NCI-H345 treated with DMSO at 0.1 percent for 48 hours (cell line): ENCODE results near the gene ABHD14A.
"Not testable (repeated sequence)": the region's sequence is repeated elsewhere in the genome, so short reads cannot be mapped to it uniquely, and the experiment has no call there.

Experiments used
- DNase-seq: peaks from one replicate; lab custom pipeline; 2025; ENCODE audit not compliant: unreplicated experiment; lab: John Stamatoyannopoulos, UW

The ABHD14A gene

DNA sequence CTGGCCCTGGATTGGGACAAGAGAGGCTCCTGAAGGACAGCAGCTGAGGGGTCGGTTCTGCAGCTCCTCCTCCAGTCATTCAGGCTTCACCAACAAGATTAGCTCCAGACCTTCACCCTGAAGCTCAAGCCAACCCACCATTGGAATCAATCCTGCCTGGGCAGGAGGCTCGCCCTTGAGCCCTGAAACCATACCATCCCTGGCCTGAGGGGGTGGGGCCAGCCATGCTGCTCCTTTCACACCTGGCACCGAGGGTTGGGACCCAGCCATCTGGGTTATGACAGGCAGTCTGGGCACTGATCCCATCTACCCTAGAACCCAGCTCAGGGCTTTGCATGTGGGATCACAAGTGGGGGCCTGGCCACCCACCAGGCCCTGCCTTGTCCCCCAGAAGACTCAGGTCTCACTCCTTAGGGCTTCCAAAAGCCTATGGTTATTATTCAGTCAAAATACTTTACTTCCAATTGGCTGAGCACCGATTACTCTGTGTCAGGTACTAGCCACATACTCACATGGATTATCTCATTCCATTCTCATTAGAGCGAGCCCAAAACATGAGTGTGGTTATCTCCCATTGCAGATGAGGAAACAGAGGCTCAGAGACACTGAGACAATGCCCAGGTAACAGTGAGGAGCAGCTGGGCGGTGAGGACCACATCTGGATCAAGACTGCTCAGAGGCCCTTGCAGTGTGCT, 4.1 kb upstream of the ABHD14A start:
- no peak for DNase-seq

GRCh38 chr3:51971350-51971749, 3.5 kb upstream of the ABHD14A start:
- no peak for DNase-seq

DNA sequence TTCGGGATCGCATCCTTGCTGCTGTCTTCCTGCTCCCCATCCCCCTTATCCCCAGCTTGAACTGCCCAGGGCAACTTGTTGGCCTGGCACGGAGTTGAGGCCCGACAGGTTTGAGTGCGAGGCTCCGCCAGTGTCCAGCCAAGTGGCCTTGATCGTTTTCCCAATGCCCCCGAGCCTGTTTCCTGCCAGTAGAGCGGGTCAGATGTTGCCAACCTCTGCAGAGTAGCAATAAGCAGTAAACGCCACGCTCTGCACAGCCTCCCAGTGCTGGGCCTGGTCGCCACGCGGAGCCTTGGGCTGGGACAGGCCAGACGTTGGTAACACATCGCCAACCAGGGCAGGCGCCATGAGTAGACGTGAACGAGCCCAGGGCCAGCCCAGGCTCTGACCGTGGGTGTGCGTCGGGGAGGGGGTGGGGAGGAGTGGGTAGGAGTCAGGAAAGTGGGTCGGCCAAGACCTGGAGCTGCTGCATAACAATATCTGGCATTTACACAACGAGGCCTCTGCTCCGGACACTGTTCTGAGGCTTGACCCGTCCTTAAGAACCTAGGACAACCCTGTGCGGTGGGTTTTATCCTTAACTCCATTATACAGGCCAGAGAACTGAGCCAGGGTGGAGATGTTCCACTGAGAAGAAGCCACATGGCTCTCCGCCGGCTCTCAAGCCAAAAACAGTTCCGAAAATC, 444 bp upstream of the ABHD14A start:
- DNase-seq = no peak

- DNase-seq = no peak
Observed at GRCh38 chr3:51975852-51976549, 1.1 kb downstream of the ABHD14A start.

DNA sequence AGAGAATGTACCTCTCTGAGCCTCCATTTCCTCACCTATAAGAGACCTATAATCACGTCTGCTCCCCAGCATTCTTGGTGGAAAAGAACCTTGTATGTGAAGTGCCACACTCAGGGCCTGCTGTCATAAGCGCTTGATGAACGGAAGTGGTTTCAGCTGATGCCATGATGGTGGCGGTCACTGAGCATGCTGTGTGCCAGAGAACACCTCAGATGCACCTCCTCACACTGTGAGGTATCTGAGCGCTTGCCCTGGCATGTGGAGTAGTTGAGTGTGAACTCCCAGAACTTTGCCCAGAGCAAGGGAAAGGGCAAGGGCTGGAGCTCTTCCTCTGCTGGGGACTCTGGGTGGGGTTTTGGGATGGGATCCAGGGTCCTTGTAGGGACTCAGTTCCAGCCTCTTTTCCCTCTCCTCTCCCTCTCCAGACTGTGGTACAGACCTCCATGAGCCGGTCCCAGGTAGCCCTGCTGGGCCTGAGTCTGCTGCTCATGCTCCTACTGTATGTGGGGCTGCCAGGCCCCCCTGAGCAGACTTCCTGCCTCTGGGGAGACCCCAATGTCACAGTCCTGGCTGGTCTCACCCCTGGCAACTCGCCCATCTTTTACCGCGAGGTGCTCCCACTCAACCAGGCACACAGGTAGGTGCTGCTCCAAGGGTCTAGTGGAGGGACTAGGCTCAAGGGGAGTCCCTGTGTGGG, 2.7 kb downstream of the ABHD14A start:
- DNase-seq = no peak

- no peak for DNase-seq
Observed at GRCh38 chr3:51978143-51978502, 3.3 kb downstream of the ABHD14A start.

DNA sequence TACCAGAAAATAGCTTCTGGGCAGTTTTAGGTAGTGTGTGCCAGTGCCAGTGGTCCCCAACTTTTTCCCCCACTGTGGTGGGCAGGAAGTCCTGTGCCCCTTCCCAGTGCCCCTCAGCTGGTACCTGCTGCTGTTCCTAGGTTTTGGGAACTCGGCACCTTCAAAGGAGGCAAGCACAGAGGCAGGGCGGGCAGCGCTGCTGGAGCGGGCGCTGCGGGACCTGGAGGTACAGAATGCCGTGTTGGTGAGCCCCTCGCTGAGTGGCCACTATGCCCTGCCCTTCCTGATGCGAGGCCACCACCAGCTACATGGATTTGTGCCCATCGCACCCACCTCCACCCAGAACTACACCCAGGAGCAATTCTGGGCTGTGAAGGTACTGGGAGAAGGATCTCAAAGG, 5.4 kb downstream of the ABHD14A start:
- no peak for DNase-seq

GRCh38 chr3:51982352-51982837, 7.5 kb downstream of the ABHD14A start:
- DNase-seq = no peak

GRCh38 chr3:51982838-51983577, 8.1 kb downstream of the ABHD14A start, which contains the start of gene ACY1:
Gene ACY1 (plus strand): TSS chr3:51983535. CDS start chr3:51984065, 530 bp downstream.
- DNase-seq = no peak

- DNase-seq = no peak
Observed at GRCh38 chr3:51983578-51984268, 8.9 kb downstream of the ABHD14A start.

DNA sequence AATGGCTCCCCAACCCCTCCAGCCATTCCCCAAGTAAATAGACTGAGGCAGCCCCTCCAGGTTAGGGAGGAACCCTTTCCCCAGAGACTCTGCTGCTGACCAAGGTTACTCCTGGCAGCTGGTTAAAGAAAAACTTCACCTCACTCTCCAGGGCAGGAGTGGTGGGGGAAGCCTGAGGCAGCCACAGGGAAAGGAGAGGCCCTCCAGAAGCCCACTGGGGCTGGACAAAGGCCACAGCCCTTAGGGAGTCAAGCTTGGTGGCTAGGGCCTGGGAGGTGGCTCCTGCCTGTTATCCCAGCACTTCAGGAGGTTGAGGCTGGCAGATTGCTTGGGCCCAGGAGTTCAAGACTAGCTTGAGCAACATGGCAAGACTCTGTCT, 9.4 kb downstream of the ABHD14A start:
- no peak for DNase-seq

- no peak for DNase-seq
Observed at GRCh38 chr3:51985063-51985462, 10.2 kb downstream of the ABHD14A start.

DNA sequence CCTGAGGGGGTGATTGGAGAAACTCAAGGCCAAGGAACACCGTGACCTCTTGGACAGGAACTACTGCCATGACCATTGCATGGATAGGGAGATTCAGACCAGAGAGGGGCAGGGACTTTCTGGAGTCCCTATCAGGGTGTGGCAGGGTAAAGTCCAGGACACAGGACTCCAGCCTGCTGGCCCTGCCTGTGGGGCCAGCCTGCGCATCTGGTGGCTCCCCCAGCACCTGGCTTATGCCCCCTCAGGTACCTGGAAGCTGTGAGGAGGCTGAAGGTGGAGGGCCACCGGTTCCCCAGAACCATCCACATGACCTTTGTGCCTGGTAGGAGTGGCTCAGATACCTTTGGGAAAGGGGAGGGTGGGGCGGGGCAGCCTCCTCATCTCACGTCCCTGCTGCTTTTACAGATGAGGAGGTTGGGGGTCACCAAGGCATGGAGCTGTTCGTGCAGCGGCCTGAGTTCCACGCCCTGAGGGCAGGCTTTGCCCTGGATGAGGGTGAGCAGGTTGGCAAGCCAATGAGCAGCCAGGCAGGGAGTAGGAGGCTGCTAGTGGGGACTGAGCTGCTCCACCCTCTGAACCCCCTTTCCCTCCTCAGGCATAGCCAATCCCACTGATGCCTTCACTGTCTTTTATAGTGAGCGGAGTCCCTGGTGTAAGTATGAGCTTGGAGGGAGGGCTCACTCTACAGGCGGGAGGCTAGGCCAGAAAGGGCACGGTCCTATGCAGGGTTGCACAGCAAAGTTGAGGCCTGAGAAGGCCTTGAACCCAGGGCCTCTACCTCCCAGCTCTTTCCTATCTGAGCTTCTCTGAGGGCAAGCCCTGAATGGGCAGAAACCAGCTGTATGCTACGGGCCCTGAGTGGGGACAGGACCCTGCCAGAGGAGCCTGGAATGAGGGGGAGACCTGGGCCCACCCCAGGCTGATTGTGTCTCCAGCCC, 11.4 kb downstream of the ABHD14A start:
- no peak for DNase-seq

GRCh38 chr3:51987568-51987967, 12.7 kb downstream of the ABHD14A start:
- no peak for DNase-seq

- no peak for DNase-seq
Observed at GRCh38 chr3:51988286-51989146, 13.7 kb downstream of the ABHD14A start.

GRCh38 chr3:51990501-51990971, 15.7 kb downstream of the ABHD14A start:
- not testable (repeated sequence) for DNase-seq

- DNase-seq = no peak
Observed at GRCh38 chr3:51992017-51992682, 17.3 kb downstream of the ABHD14A start.
